Activated T-helper 2 cell treated with anti-CD3 and anti-CD28 coated beads, Interferon-gamma antibody, Interleukin-2, Interleukin-4, amounts not matched to agents 10 μg/mL and 5 μg/mL and 100 μg/mL, durations not matched to agents 14 hours and 24 hours and 36 hours (primary cell): ENCODE measurements around the gene LRCH1. TPM values are rescaled to one million over a fixed set of nuclear protein-coding genes. Genes with fewer than 3 reads are reported as not detected.

ENCODE experiments used
- DNase-seq: peaks from one replicate; pipeline ENCODE4 v3.0.0; 2021; ENCODE audit warnings: low spot score
- H3K27ac Mint-ChIP-seq: one replicate; pipeline ENCODE4 v1.8.0; 2021; ENCODE audit warnings: mixed read lengths
- H3K27me3 Mint-ChIP-seq: one replicate; pipeline ENCODE4 v1.8.0; 2021; ENCODE audit warnings: low read depth, mixed read lengths
- H3K36me3 Mint-ChIP-seq: one replicate; pipeline ENCODE4 v1.8.0; 2021; ENCODE audit warnings: low read depth, mixed read lengths
- H3K4me1 Mint-ChIP-seq: one replicate; pipeline ENCODE4 v1.8.0; 2021; ENCODE audit warnings: low read depth, mixed read lengths
- H3K4me3 Mint-ChIP-seq: one replicate; pipeline ENCODE4 v1.8.0; 2021; ENCODE audit warnings: low read depth, mild to moderate bottlenecking, moderate library complexity, mixed read lengths
- H3K9me3 Mint-ChIP-seq: one replicate; pipeline ENCODE4 v1.8.0; 2021; ENCODE audit warnings: mixed read lengths
- intact Hi-C: fragments of 100-400 bp; cut with micrococcal nuclease; formaldehyde crosslinking; loops from one replicate; pipeline ENCODE4 v1.15.1; 2023
- total RNA-seq: library from RNA; stranded (reverse); gene quantifications from 2 replicates; pipeline ENCODE4 v1.2.3, GENCODE V29; 2022

Gene LRCH1
- total RNA-seq, 1 donor from 2014 or later: 17.8 TPM

DNA sequence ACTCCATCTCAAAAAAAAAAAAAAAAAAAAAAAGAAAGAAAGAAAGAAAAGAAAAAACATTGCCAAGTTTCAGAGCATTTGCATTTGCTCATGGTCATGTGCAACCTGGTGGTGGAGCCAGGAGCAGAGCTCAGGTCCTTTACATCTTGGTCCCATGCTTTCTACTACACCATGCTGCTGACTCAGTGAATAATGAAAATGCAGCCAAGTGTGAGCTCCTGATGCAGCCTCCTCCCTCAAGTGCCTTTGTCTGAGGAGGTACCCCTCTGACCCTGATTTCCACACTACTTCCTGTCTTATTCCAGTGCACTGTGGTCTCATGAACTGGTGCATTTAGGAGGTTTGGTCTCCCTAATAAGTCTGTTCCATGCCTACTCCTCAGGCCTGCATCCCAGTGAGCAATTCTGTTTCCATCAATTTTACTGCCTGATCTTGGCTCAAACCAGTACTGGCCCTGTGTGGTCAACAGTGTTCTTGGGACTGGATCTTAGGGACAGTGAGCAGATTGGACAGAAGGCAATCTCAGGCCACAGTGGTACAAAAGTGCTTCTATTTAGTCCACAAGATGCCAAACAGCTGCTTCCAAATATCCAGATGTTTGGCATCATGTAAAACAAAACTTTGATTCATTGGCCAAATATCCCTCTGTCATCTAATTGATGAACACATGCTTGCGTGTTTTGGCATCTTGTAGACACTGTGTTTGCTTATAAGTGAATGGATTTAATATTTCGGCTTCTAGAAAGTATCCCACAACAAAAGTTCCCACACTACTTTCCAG, 28.8 kb upstream of the LRCH1 start:
- Mint-ChIP-seq H3K36me3 (no peaks in the 10 kb centered on the region), H3K9me3 (no peaks in the 10 kb centered on the region), H3K4me1 (peaks cover 16% of the 10 kb centered on the region), H3K27ac (no peak overlapping the region), H3K4me3 (no peak overlapping the region), H3K27me3 (peaks cover 27% of the 10 kb centered on the region)
- DNase-seq: no peak
- intact Hi-C loops: no loop called here

DNA sequence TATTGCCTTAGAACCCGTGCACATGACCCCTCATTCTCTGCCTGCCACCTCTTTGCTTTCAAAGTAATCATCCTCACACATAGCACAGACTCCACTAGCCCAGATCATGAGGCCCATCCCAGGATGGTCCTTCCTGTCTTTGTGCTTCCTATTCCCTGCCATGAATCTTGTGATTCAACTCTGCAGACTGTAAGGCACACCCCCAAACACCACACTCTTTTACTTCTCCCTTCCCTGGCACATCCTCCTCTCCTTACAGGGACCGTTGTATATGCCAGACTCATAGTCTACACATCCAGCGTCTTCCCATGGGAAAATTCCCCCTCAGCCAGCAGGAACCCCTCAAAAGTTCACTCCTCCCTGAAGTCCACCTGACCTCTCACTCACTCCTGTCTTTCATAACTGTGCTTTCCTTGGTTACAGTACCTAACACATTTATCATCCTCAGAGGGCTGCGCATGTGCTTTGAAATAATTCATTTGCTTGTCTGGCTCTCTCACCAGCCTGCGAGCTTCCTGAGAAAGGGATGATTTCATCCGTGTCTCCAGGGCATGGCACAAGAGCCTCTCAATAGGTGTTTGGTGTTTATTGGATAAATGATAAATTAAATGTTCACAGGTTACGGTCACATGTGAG, 26.8 kb upstream of the LRCH1 start:
- H3K27me3 Mint-ChIP-seq: peaks cover 20% of the 10 kb centered on the region
- peaks cover 32% of the 10 kb centered on the region for H3K4me1 Mint-ChIP-seq
- no peaks in the 10 kb centered on the region for H3K9me3 Mint-ChIP-seq
- intact Hi-C loops: no loop called here
- no peak overlapping the region for H3K27ac Mint-ChIP-seq
- no peak overlapping the region for H3K4me3 Mint-ChIP-seq
- no peaks in the 10 kb centered on the region for H3K36me3 Mint-ChIP-seq
- DNase-seq: no peak

DNA sequence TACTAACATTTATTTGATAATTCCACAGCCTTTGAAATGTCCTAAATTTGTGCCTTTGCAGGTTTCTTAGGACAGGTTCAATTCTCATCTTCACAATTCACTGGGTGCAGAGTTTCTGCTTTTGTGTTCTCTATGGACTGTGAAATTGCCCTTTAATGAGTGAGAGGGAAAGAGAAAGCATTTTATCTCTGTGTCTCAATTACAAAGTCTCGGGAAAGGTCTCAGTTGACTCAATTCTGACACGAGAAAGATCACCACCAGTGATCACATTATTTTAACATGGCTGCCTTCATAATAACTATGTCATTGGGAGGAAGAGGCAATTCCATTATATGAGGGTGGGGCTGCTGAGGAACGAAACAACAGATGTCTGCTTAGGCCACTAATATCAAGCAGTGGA, 26.2 kb upstream of the LRCH1 start:
- H3K4me1 Mint-ChIP-seq: peaks cover 37% of the 10 kb centered on the region
- no peak overlapping the region for H3K27ac Mint-ChIP-seq
- intact Hi-C loops: no loop called here
- H3K9me3 Mint-ChIP-seq: no peaks in the 10 kb centered on the region
- no peak overlapping the region for H3K4me3 Mint-ChIP-seq
- no peaks in the 10 kb centered on the region for H3K36me3 Mint-ChIP-seq
- H3K27me3 Mint-ChIP-seq: peaks cover 17% of the 10 kb centered on the region
- no peak for DNase-seq

DNA sequence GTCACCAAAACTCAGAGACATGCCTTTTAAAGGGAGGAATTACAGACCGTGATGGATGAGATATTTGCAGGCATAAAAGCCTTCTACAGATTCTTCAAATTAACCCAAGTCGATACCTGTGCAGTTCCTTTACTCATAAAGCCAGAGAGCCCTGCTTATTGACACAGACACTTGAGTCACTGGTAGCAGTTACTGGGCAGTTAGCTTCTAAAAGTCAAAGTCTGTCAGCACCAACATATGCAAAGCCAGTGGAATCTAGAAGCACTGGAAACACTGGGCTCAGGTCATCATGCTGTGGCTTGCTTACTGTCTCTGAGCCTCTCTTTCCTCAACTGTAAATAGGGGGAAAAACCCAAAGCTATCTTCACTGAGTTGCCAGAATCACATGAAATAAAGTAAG, 25.7 kb upstream of the LRCH1 start:
- Mint-ChIP-seq H3K4me1 (peaks cover 39% of the 10 kb centered on the region), H3K36me3 (no peaks in the 10 kb centered on the region), H3K27me3 (peaks cover 17% of the 10 kb centered on the region), H3K27ac (no peak overlapping the region), H3K4me3 (no peak overlapping the region), H3K9me3 (no peaks in the 10 kb centered on the region)
- DNase-seq: no peak
- intact Hi-C loops: no loop called here

DNA sequence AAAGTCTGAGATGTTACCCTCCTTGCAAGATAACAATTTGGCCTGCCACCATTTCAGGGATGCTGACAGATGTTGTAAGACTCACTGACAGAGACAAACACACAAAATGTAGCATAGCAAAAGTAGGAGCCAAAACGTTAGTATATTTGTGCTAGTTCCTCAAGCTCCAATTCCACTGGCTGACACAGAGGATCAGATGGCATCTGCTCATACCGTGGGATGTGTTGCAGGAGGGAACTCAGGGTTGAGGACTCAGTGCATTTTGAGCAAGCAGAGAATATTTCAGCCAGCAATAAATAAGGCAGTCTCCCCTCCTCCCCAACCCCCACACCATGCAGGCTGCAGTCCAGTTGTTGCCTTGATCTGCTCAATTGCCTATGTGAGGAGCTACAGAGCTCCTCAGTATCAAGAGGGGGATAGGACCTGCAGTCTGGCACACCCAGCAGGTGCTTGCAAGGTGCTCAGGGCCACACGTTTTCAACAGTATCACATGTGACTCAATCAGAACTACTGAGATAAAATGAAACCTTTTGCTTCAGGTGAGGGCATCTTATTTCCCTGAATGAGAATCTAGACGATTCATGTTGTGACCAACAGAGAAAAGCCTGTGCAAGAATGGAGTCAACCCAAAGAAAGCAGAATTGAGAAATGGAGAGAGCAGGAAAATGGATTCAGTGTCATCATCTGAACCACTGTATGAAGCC, 23.6 kb upstream of the LRCH1 start:
- DNase-seq: no peak
- Mint-ChIP-seq H3K4me1 (peaks cover 39% of the 10 kb centered on the region), H3K27me3 (peaks cover 9% of the 10 kb centered on the region), H3K4me3 (no peak overlapping the region), H3K9me3 (no peaks in the 10 kb centered on the region), H3K27ac (peak overlapping the region; percentile 26), H3K36me3 (no peaks in the 10 kb centered on the region)
- intact Hi-C loops: no loop called here

DNA sequence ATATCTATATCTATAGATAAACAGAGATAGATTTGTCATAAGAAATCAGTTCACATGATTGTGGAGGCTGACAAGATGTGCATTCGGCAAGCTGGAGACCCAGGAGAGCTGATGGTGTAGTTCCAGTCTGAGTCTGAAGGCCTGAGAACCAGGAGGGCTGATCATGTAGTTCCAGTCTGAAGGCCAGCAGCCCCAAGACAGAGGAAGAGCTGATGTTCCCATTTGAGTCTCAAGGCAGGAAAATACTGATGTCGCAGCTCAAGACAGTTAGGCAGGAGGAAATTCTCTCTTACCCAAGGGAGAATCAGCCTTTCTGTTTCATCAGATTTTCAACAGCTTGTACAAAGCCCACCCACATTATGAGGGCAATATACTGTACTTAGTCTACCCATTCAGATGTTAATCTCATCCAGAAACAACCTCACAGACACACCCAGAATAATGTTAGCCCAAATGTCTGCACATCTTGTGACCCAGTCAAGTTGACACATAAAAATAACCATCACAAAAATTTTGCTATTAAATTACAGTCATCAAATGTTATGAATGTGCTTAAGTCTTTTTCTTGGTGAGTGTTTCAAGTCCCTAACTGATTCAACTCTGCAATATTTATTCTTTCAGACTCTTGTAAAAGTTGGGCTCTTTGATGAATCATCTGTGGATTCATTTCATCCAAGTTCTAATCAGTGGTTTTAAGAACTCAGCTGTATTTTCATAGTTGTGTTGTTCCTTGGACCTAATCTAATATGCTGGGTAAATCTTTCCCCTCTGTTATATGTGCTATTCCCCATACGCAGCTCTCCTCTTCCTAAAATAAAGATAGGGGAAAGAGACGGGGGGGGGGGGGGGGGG, 22.7 kb upstream of the LRCH1 start:
- Mint-ChIP-seq H3K27me3 (peaks cover 9% of the 10 kb centered on the region), H3K9me3 (no peaks in the 10 kb centered on the region), H3K27ac (peak overlapping the region; percentile 75), H3K4me1 (peaks cover 39% of the 10 kb centered on the region), H3K4me3 (no peak overlapping the region), H3K36me3 (no peaks in the 10 kb centered on the region)
- intact Hi-C loops: loop anchor here (1.0 kb wide), 1 partner anchor 76 kb away; no protein-coding TSS in a partner anchor
- DNase-seq: no peak

DNA sequence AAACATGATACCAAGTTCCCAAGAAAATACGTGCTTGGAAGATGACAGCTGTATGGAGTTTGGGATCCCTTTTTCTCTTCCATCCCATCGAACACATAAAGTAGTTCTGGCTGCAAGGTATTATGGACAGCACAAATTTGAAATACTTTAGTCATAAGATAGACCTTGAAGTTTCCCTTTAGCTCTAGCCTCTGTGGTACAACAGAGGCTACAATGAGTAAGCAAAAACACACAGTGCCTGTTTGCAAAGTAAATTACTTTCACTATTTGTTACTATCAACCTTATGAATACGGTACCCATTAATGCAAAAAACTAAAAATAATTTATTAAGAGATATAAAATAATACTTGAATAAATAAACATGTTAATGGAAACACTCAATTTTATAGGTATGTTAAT, 21.0 kb upstream of the LRCH1 start:
- intact Hi-C loops: no loop called here
- DNase-seq: no peak
- no peaks in the 10 kb centered on the region for H3K9me3 Mint-ChIP-seq
- H3K4me1 Mint-ChIP-seq: peaks cover 27% of the 10 kb centered on the region
- no peak overlapping the region for H3K27ac Mint-ChIP-seq
- H3K4me3 Mint-ChIP-seq: no peak overlapping the region
- no peaks in the 10 kb centered on the region for H3K36me3 Mint-ChIP-seq
- H3K27me3 Mint-ChIP-seq: peaks cover 2% of the 10 kb centered on the region

DNA sequence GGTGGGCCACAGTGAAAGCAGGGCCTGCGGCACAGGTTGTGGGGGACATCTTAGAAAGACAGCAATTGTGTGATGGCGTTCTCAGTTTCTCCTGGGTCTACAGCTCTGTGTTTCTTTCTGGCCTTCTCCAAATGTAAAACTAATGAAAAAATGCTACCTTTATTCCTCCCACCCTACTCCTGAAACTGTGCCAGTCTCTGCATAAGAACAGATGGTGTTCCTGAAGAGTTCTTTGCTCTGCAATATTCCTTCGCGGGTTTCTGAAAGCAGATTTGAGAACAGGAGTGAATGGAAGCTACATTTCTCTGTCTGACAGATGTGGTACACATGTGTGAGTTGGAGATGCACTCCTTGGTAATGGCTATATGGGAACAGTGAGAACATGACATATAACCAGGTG, 18.0 kb upstream of the LRCH1 start:
- Mint-ChIP-seq H3K9me3 (no peaks in the 10 kb centered on the region), H3K4me1 (peaks cover 18% of the 10 kb centered on the region), H3K27me3 (peaks cover 10% of the 10 kb centered on the region), H3K4me3 (no peak overlapping the region), H3K27ac (no peak overlapping the region), H3K36me3 (no peaks in the 10 kb centered on the region)
- DNase-seq: no peak
- intact Hi-C loops: no loop called here

DNA sequence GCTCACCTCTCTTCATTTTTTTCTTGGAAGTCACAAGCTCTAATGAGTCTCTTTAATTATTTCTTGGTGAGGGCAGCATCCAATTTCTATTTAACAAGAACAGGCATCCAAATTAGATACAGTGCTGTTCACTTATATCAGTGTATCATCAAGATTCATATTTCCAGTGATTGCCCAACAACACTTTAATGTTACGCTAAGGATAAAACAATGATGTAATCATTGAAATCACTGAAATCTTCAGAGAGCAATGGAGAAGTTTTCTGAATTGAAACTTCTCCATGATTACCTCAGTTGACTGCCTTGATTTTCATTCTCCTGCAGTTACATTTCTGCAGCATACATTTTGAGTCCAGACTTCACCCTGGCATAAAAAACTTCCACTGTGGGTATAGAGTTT, 17.1 kb upstream of the LRCH1 start:
- H3K4me1 Mint-ChIP-seq: peaks cover 10% of the 10 kb centered on the region
- peaks cover 14% of the 10 kb centered on the region for H3K27me3 Mint-ChIP-seq
- no peak for DNase-seq
- H3K4me3 Mint-ChIP-seq: no peak overlapping the region
- intact Hi-C loops: no loop called here
- H3K36me3 Mint-ChIP-seq: no peaks in the 10 kb centered on the region
- no peak overlapping the region for H3K27ac Mint-ChIP-seq
- H3K9me3 Mint-ChIP-seq: no peaks in the 10 kb centered on the region

DNA sequence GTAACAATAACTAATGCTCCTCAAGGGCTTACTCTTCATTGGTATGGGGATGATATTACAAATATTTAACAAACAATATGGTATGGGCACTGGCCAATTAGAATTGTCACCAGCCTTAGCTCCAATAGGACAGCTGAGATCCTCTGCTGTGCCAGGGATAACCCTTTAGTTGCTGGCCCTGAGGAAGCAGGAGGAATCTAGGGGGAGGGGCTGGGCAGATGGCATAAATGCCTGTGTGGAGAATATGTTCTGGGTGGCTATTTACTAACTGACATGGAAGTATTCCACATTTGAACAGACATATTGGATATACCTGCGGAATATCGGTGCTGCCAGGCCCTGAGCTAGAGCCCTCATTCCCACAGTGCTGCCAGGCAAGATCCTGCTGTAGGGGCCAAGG, 16.6 kb upstream of the LRCH1 start:
- no peak for DNase-seq
- Mint-ChIP-seq H3K27ac (no peak overlapping the region), H3K36me3 (no peaks in the 10 kb centered on the region), H3K27me3 (peaks cover 14% of the 10 kb centered on the region), H3K9me3 (no peaks in the 10 kb centered on the region), H3K4me1 (peaks cover 6% of the 10 kb centered on the region), H3K4me3 (no peak overlapping the region)
- intact Hi-C loops: no loop called here

DNA sequence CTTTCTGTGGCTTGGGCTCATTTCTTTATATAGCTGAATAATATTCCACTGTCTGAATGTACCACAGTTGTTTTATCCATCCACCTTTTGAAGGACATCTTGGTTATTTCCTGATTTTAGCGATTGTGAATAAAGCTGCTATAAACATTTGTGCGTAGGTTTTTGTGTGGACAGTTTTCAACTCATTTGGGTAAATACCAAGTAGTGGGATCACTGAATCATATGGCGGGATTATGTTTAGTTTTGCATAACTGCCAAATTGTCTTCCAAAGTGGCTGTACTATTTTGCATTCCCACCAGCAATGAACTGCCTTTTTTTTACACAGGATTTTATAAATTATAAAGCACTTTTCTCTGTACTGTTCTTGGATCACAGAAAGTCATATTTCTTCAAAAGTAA, 13.7 kb upstream of the LRCH1 start:
- no peak for DNase-seq
- no peak overlapping the region for H3K4me3 Mint-ChIP-seq
- intact Hi-C loops: no loop called here
- H3K27me3 Mint-ChIP-seq: peaks cover 14% of the 10 kb centered on the region
- H3K9me3 Mint-ChIP-seq: no peaks in the 10 kb centered on the region
- peaks cover 5% of the 10 kb centered on the region for H3K4me1 Mint-ChIP-seq
- H3K27ac Mint-ChIP-seq: no peak overlapping the region
- H3K36me3 Mint-ChIP-seq: no peaks in the 10 kb centered on the region

DNA sequence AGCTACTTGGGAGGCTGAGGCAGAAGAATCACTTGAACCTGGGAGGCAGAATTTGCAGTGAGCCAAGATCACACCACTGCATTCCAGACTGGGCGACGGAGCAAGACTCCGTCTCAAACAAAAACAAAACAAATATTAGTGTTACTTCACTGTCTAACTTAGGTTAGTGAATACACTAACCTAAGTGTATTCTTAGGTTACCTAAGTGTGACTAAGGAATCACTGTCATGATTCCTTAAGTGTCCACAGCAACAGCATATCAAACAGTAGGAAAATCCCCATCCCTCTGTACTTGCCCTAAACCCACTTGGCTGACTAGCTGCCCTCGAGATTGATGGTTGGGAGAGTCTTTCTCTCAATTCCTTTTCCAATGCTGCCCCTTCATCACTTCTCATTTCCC, 11.8 kb upstream of the LRCH1 start:
- H3K27me3 Mint-ChIP-seq: peaks cover 24% of the 10 kb centered on the region
- peaks cover 6% of the 10 kb centered on the region for H3K4me1 Mint-ChIP-seq
- H3K36me3 Mint-ChIP-seq: no peaks in the 10 kb centered on the region
- no peak for DNase-seq
- no peak overlapping the region for H3K27ac Mint-ChIP-seq
- intact Hi-C loops: no loop called here
- no peak overlapping the region for H3K4me3 Mint-ChIP-seq
- no peaks in the 10 kb centered on the region for H3K9me3 Mint-ChIP-seq
